ENCODE data around the gene UBE3A. TPM values are rescaled to one million over a fixed set of nuclear protein-coding genes. Genes with fewer than 3 reads are reported as not detected.

The UBE3A gene
- 10 to 100 TPM; 70.5 to 77.3 TPM for total RNA-seq

DNA sequence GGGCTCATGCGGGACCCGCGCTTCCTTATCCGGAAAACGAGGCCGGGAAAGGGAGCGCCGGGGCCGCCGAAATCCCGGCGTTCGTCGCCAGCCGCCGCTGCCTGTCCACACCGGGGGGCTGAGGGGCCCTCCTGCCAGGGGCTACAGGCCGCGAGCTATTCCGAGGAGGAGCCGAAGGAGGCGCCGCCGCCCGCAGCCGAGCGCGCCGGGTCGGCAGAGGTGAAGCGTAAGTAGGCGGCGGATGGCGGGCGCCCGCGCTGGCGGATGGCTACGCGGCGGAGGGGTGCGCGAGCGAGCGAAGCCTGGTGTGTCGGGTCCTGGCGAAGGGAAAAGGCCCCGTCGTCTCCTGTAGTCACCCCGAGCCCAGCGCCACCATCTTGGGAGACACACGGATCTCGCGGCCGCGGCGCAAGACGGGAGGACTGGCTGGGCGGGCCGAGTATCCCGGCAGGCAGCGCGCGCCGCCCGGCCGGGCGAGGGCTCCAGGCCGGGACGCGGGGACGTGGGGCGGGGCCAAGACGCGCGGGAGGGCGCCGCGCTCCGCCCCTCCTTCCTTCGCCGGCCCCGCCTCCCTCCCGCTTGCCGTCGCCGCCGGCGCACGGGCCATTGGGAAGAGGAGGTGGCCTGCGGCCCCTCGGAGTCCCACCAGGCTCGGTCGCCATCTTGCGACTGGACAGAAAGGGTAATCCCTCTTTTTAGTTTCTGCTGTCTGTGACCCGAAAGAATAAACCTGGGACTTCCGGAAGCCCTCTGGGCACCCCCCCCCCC is at the start of gene UBE3A:
Gene UBE3A (minus strand): TSS at position 424 of the 768 bp plus-strand sequence. CDS start 29,917 bp downstream, outside the sequence.

Data from melanocyte of skin (primary cell).